ENCODE data around the gene AHCY. TPM values are rescaled to one million over a fixed set of nuclear protein-coding genes. Genes with fewer than 3 reads are reported as not detected.

AHCY gene
- total RNA-seq, 1 experiment from 2014 or later: 265 TPM

GRCh38 chr20:34251619-34252018 lies 51.5 kb downstream of the AHCY start:
- BruUV-seq (replicated peaks): no TSS peak
- POLR2A ChIA-PET (ENCODE audit: unreplicated experiment): no interaction called here

GRCh38 chr20:34250005-34250404 lies 53.1 kb downstream of the AHCY start:
- ATAC-seq: peak; percentile 22; the same call in 1 of the 2 replicates
- Histone ChIP-seq H3K27ac (ENCODE audit: low read length) (no peak overlapping the region), H3K79me2 (ENCODE audit: low read length) (no peaks in the 10 kb centered on the region), H3K4me2 (ENCODE audit: low read length) (no peak overlapping the region), H3K27me3 (ENCODE audit: low read length) (no peaks in the 10 kb centered on the region), H3K9ac (ENCODE audit: low read length) (no peak overlapping the region), H4K20me1 (ENCODE audit: low read length) (no peaks in the 10 kb centered on the region), H3K36me3 (ENCODE audit: low read depth, low read length) (no peaks in the 10 kb centered on the region), H3K4me1 (ENCODE audit: insufficient read depth, low read length) (no peaks in the 10 kb centered on the region), H3K9me3 (ENCODE audit: low read length) (no peaks in the 10 kb centered on the region), H3K4me3 (ENCODE audit: low read length) (no peak overlapping the region), H2AFZ (ENCODE audit: low read length) (no peak overlapping the region), H3K9me2 (replicated peaks; ENCODE audit: low read length) (no peaks in the 10 kb centered on the region), H3F3A (ENCODE audit: low read length, unreplicated experiment) (no peaks in the 10 kb centered on the region)
- BruUV-seq (replicated peaks): no TSS peak
- intact Hi-C loops (cut with micrococcal nuclease): no loop called here
- DNase-seq: no peak
- CTCF ChIA-PET: no interaction called here
- POLR2A ChIA-PET (ENCODE audit: unreplicated experiment): no interaction called here
- no peak for TF ChIP-seq EZH2phosphoT487 (IDR thresholded peaks at IDR 0.05; ENCODE audit: borderline replicate concordance, low read length)

More at GRCh38 chr20:34251619-34252018, 51.5 kb downstream of the AHCY start:
- H2AFZ ChIP-seq (ENCODE audit: low read length): no peak overlapping the region
- H3K9me2 ChIP-seq (replicated peaks; ENCODE audit: low read length): no peaks in the 10 kb centered on the region
- no peaks in the 10 kb centered on the region for H3K4me1 ChIP-seq (ENCODE audit: insufficient read depth, low read length)
- no peak overlapping the region for H3K27ac ChIP-seq (ENCODE audit: low read length)
- H3K36me3 ChIP-seq (ENCODE audit: low read depth, low read length): no peaks in the 10 kb centered on the region
- CTCF ChIA-PET: no interaction called here
- ATAC-seq (no peak), DNase-seq (no peak)
- H3K9ac ChIP-seq (ENCODE audit: low read length): no peak overlapping the region
- intact Hi-C loops (cut with micrococcal nuclease): no loop called here
- no peaks in the 10 kb centered on the region for H4K20me1 ChIP-seq (ENCODE audit: low read length)
- H3F3A ChIP-seq (ENCODE audit: low read length, unreplicated experiment): no peaks in the 10 kb centered on the region
- H3K9me3 ChIP-seq (ENCODE audit: low read length): no peaks in the 10 kb centered on the region
- H3K27me3 ChIP-seq (ENCODE audit: low read length): no peaks in the 10 kb centered on the region
- H3K4me3 ChIP-seq (ENCODE audit: low read length): no peak overlapping the region
- no peak overlapping the region for H3K4me2 ChIP-seq (ENCODE audit: low read length)
- TF ChIP-seq, protein P1, sequence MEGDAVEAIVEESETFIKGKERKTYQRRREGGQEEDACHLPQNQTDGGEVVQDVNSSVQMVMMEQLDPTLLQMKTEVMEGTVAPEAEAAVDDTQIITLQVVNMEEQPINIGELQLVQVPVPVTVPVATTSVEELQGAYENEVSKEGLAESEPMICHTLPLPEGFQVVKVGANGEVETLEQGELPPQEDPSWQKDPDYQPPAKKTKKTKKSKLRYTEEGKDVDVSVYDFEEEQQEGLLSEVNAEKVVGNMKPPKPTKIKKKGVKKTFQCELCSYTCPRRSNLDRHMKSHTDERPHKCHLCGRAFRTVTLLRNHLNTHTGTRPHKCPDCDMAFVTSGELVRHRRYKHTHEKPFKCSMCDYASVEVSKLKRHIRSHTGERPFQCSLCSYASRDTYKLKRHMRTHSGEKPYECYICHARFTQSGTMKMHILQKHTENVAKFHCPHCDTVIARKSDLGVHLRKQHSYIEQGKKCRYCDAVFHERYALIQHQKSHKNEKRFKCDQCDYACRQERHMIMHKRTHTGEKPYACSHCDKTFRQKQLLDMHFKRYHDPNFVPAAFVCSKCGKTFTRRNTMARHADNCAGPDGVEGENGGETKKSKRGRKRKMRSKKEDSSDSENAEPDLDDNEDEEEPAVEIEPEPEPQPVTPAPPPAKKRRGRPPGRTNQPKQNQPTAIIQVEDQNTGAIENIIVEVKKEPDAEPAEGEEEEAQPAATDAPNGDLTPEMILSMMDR (conservative IDR thresholded peaks at IDR 0.05; ENCODE audit: low read depth, low read length): no peak
- no peak for TF ChIP-seq EZH2phosphoT487 (IDR thresholded peaks at IDR 0.05; ENCODE audit: borderline replicate concordance, low read length)
- no peak for TF ChIP-seq EZH2 (IDR thresholded peaks at IDR 0.05; ENCODE audit: low read length, unreplicated experiment)
- no peaks in the 10 kb centered on the region for H3K79me2 ChIP-seq (ENCODE audit: low read length)

DNA sequence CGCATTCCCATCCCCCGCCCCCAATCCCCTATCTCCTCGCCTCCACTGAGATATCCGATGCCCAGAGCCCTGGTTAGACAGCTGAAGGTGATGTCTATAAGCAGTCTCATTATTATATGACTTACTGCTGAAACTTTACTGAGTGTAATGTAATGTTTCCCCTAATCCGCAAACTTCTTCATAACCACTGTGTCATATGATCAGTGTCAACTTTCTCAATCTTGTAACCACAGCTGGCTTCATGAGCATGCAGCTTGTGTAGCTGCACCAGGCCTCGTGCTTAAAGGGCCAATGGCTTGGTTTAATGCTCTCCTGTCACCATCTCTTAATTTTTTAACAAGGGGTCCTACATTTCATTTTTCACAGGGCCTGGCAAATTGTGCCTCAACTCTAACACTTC lies 53.9 kb downstream of the AHCY start:
- ATAC-seq (no peak), DNase-seq (no peak)
- no peaks in the 10 kb centered on the region for H3K4me1 ChIP-seq (ENCODE audit: insufficient read depth, low read length)
- intact Hi-C loops (cut with micrococcal nuclease): no loop called here
- no peaks in the 10 kb centered on the region for H3K36me3 ChIP-seq (ENCODE audit: low read depth, low read length)
- H3K9me2 ChIP-seq (replicated peaks; ENCODE audit: low read length): no peaks in the 10 kb centered on the region
- BruUV-seq (replicated peaks): no TSS peak
- no peak overlapping the region for H3K9ac ChIP-seq (ENCODE audit: low read length)
- no peak overlapping the region for H3K27ac ChIP-seq (ENCODE audit: low read length)
- H3K27me3 ChIP-seq (ENCODE audit: low read length): no peaks in the 10 kb centered on the region
- POLR2A ChIA-PET (ENCODE audit: unreplicated experiment): interaction anchor here (0.5 to 0.7 kb wide), 2 partner anchors 17 to 219 kb away, joined by 4 to 6 read pairs; no protein-coding TSS in a partner anchor
- TF ChIP-seq, protein P1 (conservative IDR thresholded peaks at IDR 0.05; ENCODE audit: low read depth, low read length): no peak
- TF ChIP-seq EZH2phosphoT487 (IDR thresholded peaks at IDR 0.05; ENCODE audit: borderline replicate concordance, low read length): no peak
- TF ChIP-seq EZH2 (IDR thresholded peaks at IDR 0.05; ENCODE audit: low read length, unreplicated experiment): no peak
- H3K4me3 ChIP-seq (ENCODE audit: low read length): no peak overlapping the region
- no peaks in the 10 kb centered on the region for H4K20me1 ChIP-seq (ENCODE audit: low read length)
- H3K9me3 ChIP-seq (ENCODE audit: low read length): no peaks in the 10 kb centered on the region
- no peaks in the 10 kb centered on the region for H3K79me2 ChIP-seq (ENCODE audit: low read length)
- no peak overlapping the region for H2AFZ ChIP-seq (ENCODE audit: low read length)
- H3K4me2 ChIP-seq (ENCODE audit: low read length): no peak overlapping the region
- no peaks in the 10 kb centered on the region for H3F3A ChIP-seq (ENCODE audit: low read length, unreplicated experiment)
- CTCF ChIA-PET: no interaction called here

Measured in PC-3 (cell line).